Stimulated activated CD4-positive, alpha-beta T cell treated with anti-CD3 and anti-CD28 coated beads, Interleukin-1b, Interleukin-23, amount 100 ng/mL, for 4 hours (primary cell): ENCODE measurements around the gene SLC7A5.
A peak's percentile ranks its signal among the peaks of the same experiment; 100 is the strongest.
"Not testable (repeated sequence)": the region's sequence is repeated elsewhere in the genome, so short reads cannot be mapped to it uniquely, and the experiment has no call there.

Experiments
- DNase-seq, 2 donors: peaks; one replicate each; pipeline ENCODE4 v3.0.0-alpha.2; 2020; ENCODE audit warnings: low read depth in 2 of 2

Gene SLC7A5

DNA sequence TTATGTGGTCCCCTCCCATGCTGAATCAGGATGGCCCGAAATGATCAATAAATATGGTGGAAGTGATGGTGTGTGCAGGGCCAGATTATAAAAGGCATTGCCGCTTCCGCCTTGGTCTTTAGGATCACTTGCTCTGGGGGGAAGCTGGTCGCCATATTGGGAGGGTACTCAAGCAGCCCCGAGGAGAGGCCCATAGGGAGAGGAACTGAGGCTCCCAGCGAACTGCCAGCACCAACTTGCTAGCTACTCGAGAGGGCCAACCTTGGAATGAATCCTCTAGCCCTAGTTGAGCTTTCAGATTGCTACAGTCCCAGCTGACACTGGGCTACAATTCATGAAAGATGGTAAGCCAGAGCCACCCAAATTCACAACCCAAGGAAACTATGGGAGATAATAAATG lies 19.0 kb upstream of the SLC7A5 start:
- DNase-seq, result not testable (repeated sequence)

GRCh38 chr16:87887931-87888330 lies 18.6 kb upstream of the SLC7A5 start:
- not testable (repeated sequence) for DNase-seq

GRCh38 chr16:87885371-87885967 lies 16.2 kb upstream of the SLC7A5 start:
- not testable (repeated sequence) for DNase-seq

DNA sequence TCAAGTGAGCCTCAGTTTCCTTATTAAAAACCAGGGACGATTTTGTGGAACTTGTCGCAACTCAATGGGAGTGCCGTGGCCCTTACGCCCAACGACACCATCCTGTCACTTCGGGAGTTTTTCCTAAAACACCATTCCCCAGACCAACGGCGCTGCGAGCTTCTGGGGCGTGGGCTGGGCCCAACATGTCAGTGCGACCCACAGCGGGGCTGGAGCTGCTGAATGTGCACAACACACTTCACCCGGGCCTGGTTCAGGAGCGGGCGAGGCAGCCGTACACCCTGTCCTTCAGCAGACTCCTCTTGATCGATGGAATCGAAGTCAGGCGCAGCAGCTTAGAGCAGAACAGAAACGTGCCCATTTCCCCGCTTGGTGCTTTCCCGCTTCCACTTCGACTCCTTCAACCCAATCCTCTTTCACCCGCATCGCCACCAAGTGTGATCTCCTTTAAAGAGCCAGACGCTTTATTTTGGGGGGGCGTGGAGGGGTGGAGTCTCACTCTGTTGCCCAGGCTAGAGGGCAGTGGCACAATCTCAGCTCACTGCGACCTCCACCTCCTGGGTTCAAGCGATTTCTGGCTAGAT lies 13.2 kb upstream of the SLC7A5 start:
- DNase-seq, result no peak

DNA sequence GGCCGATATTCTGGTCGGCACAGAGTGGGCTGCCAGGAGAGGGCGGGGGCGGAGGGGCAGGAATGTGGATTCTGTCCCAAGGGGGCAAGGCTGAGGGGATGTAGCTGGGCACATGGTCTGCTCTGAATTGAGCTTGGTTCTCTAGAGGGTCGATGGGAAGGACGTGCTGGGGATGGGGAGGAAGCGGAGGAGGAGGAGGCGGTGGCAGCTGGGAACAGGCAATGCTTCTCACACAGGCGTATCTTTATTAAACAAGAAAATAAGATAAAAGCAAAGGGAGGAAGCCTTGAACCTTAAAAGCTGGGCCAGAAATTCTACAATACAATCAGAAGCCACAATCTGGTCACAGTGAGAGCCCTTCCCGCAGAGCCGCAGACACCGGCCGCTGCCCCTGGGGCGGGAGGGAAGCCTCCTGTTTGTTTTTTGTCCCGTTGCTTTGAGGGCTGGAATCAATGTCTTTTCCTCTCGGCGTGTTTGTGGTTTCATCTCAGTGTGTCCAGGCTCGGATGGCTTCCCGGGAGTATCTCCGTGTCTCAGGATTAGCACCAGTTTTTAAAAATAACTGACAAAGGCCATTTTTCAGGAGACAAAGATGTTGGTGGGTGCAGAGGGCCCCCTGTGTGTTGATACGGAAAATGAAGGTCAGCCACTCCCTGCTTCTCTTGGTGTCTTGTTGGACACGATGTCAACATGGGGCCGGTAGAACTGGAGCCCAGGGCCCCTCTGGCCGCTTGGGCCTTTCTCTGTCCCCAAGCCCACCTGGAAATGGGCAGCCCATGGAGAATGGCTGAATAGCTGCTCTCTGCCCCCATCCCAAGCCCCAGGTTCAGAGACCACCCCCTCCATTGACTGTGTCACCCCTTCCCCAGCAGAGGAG lies 12.3 kb upstream of the SLC7A5 start:
- no peak for DNase-seq

DNA sequence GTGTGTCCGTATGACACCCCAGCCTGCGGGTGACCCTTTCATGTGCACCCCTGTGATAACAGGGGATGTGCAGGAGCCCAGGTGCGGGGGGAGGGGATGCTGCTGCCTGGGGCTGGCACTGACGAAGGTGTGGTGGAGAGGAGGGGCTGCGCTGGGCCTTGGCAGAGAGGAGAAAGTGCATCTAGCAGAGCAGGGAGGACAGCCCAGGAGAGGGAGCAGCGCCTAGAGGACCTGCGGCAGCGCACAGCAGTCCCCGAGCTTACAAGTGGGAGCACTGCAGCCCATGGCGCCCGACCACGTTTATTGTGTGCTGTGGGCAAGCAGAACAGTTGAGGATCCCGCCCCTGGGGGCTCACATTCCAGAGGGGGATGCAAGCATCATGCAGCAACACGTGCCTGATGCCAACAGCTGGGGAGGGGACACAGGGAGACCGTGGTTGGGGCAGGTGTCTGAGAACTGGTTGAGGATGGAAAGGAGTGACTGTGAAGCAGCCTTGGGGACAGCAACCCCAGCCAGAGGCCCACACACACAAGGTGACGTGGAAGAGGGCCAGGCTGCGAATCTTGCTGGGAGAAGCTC lies 10.9 kb upstream of the SLC7A5 start:
- DNase-seq, result no peak

GRCh38 chr16:87879411-87880013 lies 10.2 kb upstream of the SLC7A5 start:
- DNase-seq, result not testable (repeated sequence)

GRCh38 chr16:87878704-87879103 lies 9.4 kb upstream of the SLC7A5 start:
- DNase-seq, result no peak

DNA sequence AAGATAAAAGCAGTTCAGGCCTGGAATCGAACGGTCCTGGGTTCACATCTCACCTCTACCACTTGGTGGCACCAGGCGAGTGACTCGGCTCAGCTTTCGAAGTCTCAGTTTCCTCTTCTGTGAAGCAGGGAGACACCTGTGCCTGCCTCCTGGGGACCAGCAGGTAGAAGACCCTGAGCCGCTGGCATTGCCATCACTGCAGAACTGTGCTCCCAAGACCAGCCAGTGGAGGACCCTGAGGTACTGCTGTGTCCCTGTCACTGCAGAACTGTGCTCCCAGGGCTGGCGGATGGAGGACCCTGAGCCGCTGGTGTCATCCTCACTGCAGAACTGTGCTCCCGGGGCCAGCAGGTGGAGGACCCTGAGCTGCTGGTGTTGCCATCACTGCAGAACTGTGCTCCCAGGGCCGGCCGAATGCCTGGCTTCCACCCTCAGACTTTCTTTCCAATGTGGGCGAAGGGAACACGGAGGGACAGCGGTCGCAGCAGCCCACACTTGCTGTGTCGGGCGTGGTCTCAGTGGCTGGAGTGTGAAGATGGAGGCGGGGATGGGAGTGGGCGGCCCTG lies 8.7 kb upstream of the SLC7A5 start:
- DNase-seq, result no peak

GRCh38 chr16:87874639-87875427 lies 5.5 kb upstream of the SLC7A5 start:
- DNase-seq, result peak; percentile 69 to 79

- DNase-seq, result not testable (repeated sequence)
Observed at GRCh38 chr16:87870418-87871291, 1.3 kb upstream of the SLC7A5 start.

- not testable (repeated sequence) for DNase-seq
Observed at GRCh38 chr16:87869879-87870417, 641 bp upstream of the SLC7A5 start.

- DNase-seq, result peak in 1 of 2 donors; percentile 58
Observed at GRCh38 chr16:87868254-87869029, 865 bp downstream of the SLC7A5 start.

- peak in 1 of 2 donors; percentile 23 for DNase-seq
Observed at GRCh38 chr16:87865902-87866555, 3.3 kb downstream of the SLC7A5 start.

DNA sequence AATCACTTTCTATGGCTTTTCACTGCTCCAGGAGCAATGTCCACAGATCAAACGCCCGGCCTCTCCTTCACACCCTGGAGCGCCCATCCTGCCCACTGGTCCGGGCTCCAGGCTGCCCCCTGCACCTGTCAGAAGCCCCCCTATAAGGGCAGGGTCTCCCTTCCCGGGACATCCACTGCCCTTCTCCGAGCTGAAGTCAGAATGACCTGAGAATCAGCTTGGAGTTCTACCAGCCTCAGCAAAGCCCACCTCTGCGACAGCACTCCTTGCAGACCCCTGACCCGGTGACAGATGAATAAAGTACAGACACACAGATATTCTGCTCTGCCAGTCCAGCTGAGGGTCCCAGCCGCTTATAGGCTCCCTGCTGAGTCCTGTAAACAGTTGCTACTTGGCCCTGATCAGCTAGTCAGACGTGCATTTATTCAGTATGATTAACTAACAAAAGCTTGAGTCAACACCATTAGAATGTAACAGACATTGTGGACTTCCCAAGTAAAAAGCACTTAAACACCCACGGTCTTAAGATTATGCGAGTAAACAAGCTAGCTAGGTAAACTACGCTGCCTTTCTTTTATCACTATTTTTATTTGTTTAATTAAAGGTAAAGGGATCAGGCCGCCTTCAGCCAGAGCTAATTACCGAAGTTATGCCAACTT lies 4.8 kb downstream of the SLC7A5 start:
- no peak for DNase-seq

GRCh38 chr16:87863327-87863635 lies 6.0 kb downstream of the SLC7A5 start:
- not testable (repeated sequence) for DNase-seq

GRCh38 chr16:87862597-87863326 lies 6.5 kb downstream of the SLC7A5 start:
- not testable (repeated sequence) for DNase-seq
